T-helper 1 cell treated with Interleukin-12 subunit alpha and Interleukin-12 subunit beta and Interleukin-4 antibody, amounts not matched to agents 30 ng/mL and 1 ng/mL, for 36 hours (primary cell): Measurements from ENCODE around the gene FER. TPM values are rescaled to one million over a fixed set of nuclear protein-coding genes. Genes with fewer than 3 reads are reported as not detected.

Source experiments
- intact Hi-C: fragments of 100-400 bp; cut with micrococcal nuclease; formaldehyde crosslinking; loops from one replicate; pipeline ENCODE4 v1.15.1; 2024
- total RNA-seq: library from RNA; stranded (reverse); gene quantifications from 2 replicates; pipeline ENCODE4 v1.2.3, GENCODE V29; 2022

Gene FER
- total RNA-seq, 1 donor from 2014 or later: 2.3 TPM

DNA sequence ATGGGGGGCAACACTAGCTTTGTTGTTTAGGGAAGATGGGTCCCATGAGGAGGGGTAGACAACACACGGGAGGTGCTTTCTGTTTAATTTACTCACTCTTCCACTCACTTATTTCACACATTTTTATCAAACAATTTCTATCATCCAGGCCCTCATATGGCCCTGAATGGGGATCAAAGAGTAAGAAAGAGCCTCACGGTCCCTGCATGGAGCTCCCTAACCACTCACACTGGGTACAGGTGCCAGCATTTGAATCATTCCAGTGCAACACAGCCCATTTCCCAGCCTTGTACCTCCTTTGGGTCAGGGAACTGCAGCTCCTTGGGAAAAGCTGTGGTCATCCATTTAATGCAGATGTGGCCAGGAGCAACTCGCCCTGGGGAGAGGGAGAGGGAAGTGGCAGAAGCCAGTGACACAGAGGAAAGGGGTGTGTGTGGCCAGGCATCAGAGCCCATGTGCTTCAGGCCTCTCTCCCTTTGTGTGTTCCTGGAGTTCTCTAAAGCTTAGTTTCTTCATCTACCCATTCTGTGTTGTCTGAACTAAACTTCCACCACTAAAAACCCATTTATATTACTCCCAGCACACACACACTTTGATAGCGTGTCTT, 476.7 kb downstream of the FER start:
- intact Hi-C loops: no loop called here

DNA sequence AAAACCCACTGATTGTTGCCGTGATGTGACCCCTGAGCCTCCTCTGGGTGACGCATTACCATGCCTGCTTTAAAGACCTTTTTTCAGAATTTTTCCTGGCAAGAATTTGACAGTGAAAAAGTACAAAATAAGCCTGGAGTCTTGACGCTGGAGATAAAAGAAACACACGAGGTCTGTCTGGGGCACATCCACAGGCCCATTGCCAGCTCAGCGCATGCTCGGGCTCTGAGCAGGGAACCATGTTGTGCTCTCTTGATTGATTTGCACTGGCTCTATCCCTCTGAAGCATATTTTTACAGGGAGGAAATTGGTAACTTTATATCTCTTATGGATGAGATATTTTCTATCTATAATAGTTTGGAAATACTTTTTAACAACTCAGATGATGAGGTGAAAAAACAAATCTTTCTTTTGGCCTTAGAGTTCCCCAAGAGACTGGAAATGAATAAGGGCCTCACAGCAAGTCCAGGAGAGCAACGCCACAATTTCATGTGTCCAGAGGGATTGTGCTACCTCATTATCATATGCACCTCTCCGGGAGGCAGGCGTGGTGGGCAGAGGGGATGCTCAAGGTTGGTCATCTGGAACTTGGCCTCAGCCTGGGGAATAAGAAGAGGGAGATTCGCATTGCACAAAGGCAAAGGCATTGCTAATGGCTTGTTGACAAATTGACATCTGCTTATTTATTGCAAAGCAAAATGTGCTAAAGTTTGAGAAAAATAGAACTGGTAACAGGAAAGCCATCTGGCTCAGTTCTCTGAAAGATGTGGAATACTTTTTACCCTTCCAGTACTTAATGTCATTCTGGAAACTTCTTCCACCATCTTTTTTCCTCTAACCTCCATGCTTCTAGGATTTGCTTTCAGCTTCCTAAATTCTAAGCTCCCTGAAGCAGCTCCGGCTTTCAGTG, 478.3 kb downstream of the FER start:
- intact Hi-C loops: no loop called here

DNA sequence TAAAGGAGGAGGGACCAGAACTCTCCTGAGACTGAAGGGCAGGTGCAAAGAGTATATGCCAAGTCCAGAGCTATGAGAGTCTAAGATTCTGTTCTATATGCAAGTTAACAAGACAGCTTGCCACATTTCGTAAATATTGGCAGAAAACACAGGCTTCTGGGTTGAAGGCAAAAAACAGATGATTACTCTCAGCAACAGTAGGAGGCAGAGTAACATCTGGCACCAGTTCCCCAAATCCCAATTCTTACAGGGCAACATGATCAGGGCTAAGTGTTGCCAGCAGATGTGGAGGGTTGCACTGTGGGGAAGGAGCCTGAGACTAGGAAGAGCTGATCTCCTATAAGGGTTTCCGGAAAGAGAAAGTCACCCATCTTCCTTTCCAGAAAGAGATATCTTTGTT, 482.7 kb downstream of the FER start:
- intact Hi-C loops: no loop called here

DNA sequence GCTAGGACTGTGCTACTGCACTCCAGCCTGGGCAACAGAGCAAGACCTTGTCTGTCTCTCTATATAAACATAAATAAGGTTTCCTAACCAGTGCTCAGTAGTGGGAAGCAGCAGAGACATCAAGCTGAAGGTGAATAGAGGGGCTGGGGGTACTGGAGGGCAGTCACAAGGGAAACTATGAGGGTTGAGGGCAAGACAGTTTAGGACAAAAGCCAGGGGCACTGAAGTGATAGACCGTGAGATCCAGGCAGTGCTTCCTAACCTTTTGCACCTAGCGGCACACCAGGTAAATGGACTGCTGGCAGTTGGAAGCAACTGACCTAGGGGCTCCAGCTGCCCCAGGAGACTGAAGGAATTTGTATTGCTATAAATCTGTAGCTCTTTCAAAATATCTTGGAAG, 483.6 kb downstream of the FER start:
- intact Hi-C loops: no loop called here

DNA sequence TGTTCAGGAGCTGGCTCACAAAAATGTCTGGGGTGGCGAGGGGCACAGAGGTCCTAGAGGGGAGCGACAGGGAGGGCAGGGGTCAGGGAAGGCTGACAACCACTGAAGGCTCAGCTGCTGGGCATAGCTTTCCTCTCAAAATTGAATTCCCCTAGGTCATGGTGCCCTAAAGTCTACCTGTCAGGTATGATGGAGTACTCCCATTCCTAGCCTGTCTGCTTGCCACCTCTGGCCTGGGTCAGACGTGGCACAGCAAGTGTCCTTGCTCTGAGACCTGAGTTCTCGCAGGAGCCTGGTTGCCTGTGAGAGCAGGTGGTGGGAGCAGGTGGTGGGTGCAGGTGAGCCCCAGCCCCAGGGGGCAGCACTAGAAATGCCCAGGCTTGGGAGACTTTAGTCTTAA, 486.7 kb downstream of the FER start:
- intact Hi-C loops: no loop called here

DNA sequence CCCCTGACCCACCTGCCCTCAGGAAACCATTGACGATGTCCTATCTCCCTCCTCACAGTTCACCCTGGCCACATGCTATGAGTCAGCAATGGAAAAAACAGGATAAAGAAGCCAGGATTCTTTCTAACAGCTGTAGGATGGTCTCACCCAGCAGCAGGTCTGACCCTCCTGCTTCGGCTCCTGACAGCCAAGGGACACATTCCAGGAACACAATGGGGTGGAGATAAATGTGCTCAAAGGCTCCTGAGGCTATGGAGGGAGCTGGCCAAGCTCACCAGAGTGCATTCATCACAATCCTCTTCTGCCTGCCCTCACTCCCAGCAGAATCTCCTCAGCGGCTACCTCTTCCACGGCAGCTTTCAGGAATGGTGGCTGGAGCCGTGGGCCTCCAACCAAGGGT, 491.8 kb downstream of the FER start:
- intact Hi-C loops: no loop called here

DNA sequence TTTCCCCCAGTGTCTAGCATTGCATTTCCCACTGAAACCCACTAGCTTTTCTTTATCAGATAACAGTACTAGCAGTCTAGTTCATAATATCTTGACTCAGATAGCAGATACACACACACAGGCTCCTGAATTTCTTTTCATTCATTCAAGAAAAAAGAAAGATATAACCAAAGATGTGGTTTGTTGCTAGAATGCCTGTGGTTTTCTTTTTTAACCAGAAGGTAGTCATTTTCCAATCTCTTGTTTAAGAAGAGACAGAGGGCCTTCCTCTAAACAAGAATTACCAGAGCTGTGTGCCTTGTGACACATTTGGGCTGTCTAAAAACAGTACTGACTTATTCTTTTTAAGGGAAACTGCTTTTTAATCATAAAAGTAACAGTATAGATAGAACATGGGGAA, 494.8 kb downstream of the FER start:
- intact Hi-C loops: no loop called here

DNA sequence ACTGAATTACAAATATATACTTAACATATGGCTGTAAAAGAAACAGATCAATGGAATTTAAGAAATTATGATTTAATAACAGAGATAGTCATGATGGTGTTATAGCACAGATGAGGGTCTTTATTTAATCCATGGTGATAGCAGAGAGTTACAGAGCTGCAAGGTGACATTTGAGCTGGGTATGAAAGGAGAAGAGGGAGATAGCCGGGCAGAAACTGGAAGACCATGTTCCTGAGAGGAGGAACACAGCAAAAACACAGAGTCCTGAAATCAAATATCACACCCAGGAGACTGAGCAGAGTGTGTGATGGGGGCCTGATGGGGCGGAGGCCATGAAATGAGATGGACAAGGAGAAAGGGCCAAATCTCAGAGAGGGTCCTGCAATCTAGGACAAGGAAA, 498.7 kb downstream of the FER start:
- intact Hi-C loops: no loop called here
